MM.1S (cell line): ENCODE data around the gene FABP7.

Source experiments
- DNase-seq: peaks from one replicate; pipeline ENCODE4 v3.0.0-alpha.2; 2015
- H2AFZ ChIP-seq: fragments of 300-600 bp; sonication (generic); 2 replicates; pipeline ENCODE4 v1.6.0; 2016; ENCODE audit warnings: antibody characterized with exemption, low read length
- H3F3A ChIP-seq: fragments of 300-600 bp; sonication (generic); 2 replicates; pipeline ENCODE4 v1.6.1; 2016; ENCODE audit warnings: mild to moderate bottlenecking, antibody characterized with exemption, low read length, moderate library complexity, mixed read lengths; ENCODE audit not compliant: insufficient read depth
- H3K27ac ChIP-seq: fragments of 300-600 bp; sonication (generic); 2 replicates; pipeline ENCODE4 v1.5.1; 2016; ENCODE audit warnings: mild to moderate bottlenecking, low read length
- H3K27me3 ChIP-seq: fragments of 300-600 bp; sonication (generic); replicated peaks from 2 replicates; pipeline ENCODE4 v1.6.0; 2016; ENCODE audit warnings: low read length; ENCODE audit not compliant: insufficient read depth
- H3K36me3 ChIP-seq: fragments of 300-600 bp; sonication (generic); replicated peaks from 2 replicates; pipeline ENCODE4 v1.6.1; 2016; ENCODE audit warnings: mild to moderate bottlenecking, low read length, mixed read lengths; ENCODE audit not compliant: insufficient read depth
- H3K4me1 ChIP-seq: fragments of 300-600 bp; sonication (generic); 2 replicates; pipeline ENCODE4 v1.6.1; 2016; ENCODE audit warnings: low read length, mixed read lengths
- H3K4me2 ChIP-seq: fragments of 300-600 bp; sonication (generic); 2 replicates; pipeline ENCODE4 v1.6.0; 2016; ENCODE audit warnings: low read depth, low read length
- H3K4me3 ChIP-seq: fragments of 300-600 bp; sonication (generic); 2 replicates; pipeline ENCODE4 v1.5.1; 2016; ENCODE audit warnings: low read length, mixed read lengths
- H3K79me2 ChIP-seq: fragments of 300-600 bp; sonication (generic); 2 replicates; pipeline ENCODE4 v1.6.1; 2016; ENCODE audit warnings: mixed run types, low read length, mixed read lengths
- H3K9ac ChIP-seq: fragments of 300-600 bp; sonication (generic); 2 replicates; pipeline ENCODE4 v1.6.1; 2016; ENCODE audit warnings: low read length, mixed read lengths
- H3K9me2 ChIP-seq: fragments of 300-600 bp; sonication (generic); replicated peaks from 2 replicates; pipeline ENCODE4 v1.6.1; 2016; ENCODE audit warnings: mild to moderate bottlenecking, low read length, mixed read lengths; ENCODE audit not compliant: insufficient read depth
- H3K9me3 ChIP-seq: fragments of 300-600 bp; sonication (generic); replicated peaks from 2 replicates; pipeline ENCODE4 v1.6.1; 2016; ENCODE audit warnings: mild to moderate bottlenecking, low read length, mixed read lengths; ENCODE audit not compliant: insufficient read depth
- H4K20me1 ChIP-seq: fragments of 300-600 bp; sonication (generic); 2 replicates; pipeline ENCODE4 v1.6.1; 2016; ENCODE audit warnings: mild to moderate bottlenecking, low read length, moderate library complexity, mixed read lengths; ENCODE audit not compliant: insufficient read depth
- EZH2 ChIP-seq: fragments of 300-600 bp; sonication (generic); optimal IDR thresholded peaks from 2 replicates; pipeline ENCODE3; 2017; ENCODE audit warnings: low read depth, mild to moderate bottlenecking, antibody characterized with exemption, low read length, mixed read lengths
- EZH2phosphoT487 ChIP-seq: fragments of 300-600 bp; sonication (generic); IDR thresholded peaks from 2 replicates; pipeline ENCODE4 v1.6.1; 2018; ENCODE audit warnings: antibody characterized with exemption, low read length
- TF ChIP-seq, protein P1 (sequence below): fragments of 300-600 bp; sonication (generic); IDR thresholded peaks from 2 replicates; pipeline ENCODE4 v1.5.1; 2016; ENCODE audit warnings: antibody characterized with exemption, low read length, mixed read lengths

Gene FABP7

DNA sequence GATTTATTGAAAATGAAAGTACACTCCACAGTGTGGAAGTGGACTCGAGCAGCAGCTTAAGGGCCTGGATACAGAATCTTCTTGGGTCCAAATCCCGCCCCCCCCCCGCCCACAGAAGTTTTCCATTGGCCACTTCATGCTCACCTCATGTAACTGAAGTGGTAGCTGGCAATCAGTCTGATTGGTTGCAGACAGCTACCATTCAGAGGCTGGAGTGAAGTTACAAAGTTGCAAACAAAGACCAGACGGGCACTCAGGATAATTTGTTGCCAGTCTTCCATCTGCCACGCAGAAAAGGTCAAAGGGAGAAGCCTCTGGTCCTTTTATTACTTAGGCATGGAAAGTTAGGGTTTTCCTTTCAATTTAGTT is 25.8 kb upstream of the FABP7 start:
- Histone ChIP-seq H3K36me3 (no peaks in the 10 kb centered on the region), H3K4me3 (no peak overlapping the region), H3K27me3 (no peaks in the 10 kb centered on the region), H3K27ac (no peak overlapping the region), H2AFZ (no peak overlapping the region), H3K9me3 (no peaks in the 10 kb centered on the region), H3K4me1 (peaks cover 3% of the 10 kb centered on the region; the same call in 1 of the 2 replicates), H3K4me2 (no peak overlapping the region), H3K9me2 (no peaks in the 10 kb centered on the region), H3K9ac (no peak overlapping the region), H4K20me1 (no peaks in the 10 kb centered on the region), H3F3A (no peaks in the 10 kb centered on the region), H3K79me2 (no peaks in the 10 kb centered on the region)
- DNase-seq, result no peak
- TF ChIP-seq EZH2phosphoT487 (no peak), EZH2 (no peak)
- TF ChIP-seq, protein P1, sequence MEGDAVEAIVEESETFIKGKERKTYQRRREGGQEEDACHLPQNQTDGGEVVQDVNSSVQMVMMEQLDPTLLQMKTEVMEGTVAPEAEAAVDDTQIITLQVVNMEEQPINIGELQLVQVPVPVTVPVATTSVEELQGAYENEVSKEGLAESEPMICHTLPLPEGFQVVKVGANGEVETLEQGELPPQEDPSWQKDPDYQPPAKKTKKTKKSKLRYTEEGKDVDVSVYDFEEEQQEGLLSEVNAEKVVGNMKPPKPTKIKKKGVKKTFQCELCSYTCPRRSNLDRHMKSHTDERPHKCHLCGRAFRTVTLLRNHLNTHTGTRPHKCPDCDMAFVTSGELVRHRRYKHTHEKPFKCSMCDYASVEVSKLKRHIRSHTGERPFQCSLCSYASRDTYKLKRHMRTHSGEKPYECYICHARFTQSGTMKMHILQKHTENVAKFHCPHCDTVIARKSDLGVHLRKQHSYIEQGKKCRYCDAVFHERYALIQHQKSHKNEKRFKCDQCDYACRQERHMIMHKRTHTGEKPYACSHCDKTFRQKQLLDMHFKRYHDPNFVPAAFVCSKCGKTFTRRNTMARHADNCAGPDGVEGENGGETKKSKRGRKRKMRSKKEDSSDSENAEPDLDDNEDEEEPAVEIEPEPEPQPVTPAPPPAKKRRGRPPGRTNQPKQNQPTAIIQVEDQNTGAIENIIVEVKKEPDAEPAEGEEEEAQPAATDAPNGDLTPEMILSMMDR, result no peak

DNA sequence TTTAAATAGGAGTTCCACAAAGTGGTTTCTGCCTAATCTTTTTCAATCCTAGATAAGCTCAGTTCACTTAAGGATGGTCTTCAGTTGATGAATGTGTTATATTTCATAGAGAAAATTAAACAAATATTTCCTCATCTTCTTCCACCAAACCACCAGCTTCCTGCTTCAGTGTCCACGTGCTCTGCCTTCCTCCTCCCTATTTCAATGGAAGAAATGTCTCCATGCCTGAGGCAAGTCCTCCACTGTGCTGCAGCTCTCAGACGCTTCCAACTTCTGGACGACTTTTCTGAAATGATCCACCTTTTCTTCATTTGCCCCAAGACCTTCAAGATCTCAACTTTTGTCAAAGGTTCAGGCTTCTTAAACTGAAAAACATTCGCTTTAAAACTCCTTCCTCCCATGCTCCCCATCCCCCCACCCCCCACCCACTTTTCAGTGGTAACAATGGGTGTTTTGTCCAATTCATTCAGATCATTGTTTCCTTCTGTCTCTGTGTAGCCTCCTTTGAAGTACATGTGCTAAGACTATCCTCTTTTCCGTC is 25.3 kb upstream of the FABP7 start:
- Histone ChIP-seq H3K9me3 (no peaks in the 10 kb centered on the region), H3K9me2 (no peaks in the 10 kb centered on the region), H3K4me1 (peaks cover 3% of the 10 kb centered on the region; the same call in 1 of the 2 replicates), H4K20me1 (no peaks in the 10 kb centered on the region), H3F3A (no peaks in the 10 kb centered on the region), H3K36me3 (no peaks in the 10 kb centered on the region), H3K4me2 (no peak overlapping the region), H3K4me3 (no peak overlapping the region), H3K79me2 (no peaks in the 10 kb centered on the region), H3K9ac (no peak overlapping the region), H3K27me3 (no peaks in the 10 kb centered on the region), H3K27ac (no peak overlapping the region), H2AFZ (no peak overlapping the region)
- TF ChIP-seq EZH2 (no peak), EZH2phosphoT487 (no peak)
- TF ChIP-seq, protein P1, result no peak
- no peak for DNase-seq

DNA sequence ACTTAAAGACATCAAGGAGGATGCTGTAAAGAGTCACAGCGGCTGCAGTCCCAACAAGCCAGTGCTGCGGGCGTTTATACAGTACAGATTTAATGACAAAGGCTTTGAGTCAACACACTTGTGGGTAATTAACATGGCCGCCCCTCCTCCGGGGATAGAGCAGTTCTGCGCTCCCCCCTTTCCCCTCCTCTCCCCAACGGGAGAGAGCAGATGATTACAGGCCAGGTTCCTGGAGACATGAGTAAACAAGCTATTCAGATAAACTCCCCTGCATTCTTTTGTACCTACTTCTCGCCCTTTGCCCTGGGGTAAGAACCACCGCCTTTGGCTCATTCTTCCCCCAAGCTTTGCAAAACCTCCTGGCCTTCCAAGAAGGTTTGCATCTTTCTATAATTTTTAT is 23.6 kb upstream of the FABP7 start:
- H3K9me2 ChIP-seq, result no peaks in the 10 kb centered on the region
- H3K4me2 ChIP-seq, result no peak overlapping the region
- H3K27ac ChIP-seq, result no peak overlapping the region
- no peaks in the 10 kb centered on the region for H3F3A ChIP-seq
- TF ChIP-seq EZH2phosphoT487 (no peak), EZH2 (no peak)
- TF ChIP-seq, protein P1, result no peak
- H3K36me3 ChIP-seq, result no peaks in the 10 kb centered on the region
- H3K79me2 ChIP-seq, result no peaks in the 10 kb centered on the region
- no peak overlapping the region for H3K4me3 ChIP-seq
- H3K4me1 ChIP-seq, result peaks cover 3% of the 10 kb centered on the region; the same call in 1 of the 2 replicates
- no peaks in the 10 kb centered on the region for H4K20me1 ChIP-seq
- no peaks in the 10 kb centered on the region for H3K27me3 ChIP-seq
- H3K9me3 ChIP-seq, result no peaks in the 10 kb centered on the region
- no peak overlapping the region for H2AFZ ChIP-seq
- H3K9ac ChIP-seq, result no peak overlapping the region
- no peak for DNase-seq
